Globus pallidus (tissue), 1 donor: ENCODE results near the gene NADSYN1.

Experiments used
- DNase-seq: peaks from one replicate; pipeline ENCODE4 v3.0.0-alpha.2; 2015; ENCODE audit warnings: low spot score

Gene NADSYN1

DNA sequence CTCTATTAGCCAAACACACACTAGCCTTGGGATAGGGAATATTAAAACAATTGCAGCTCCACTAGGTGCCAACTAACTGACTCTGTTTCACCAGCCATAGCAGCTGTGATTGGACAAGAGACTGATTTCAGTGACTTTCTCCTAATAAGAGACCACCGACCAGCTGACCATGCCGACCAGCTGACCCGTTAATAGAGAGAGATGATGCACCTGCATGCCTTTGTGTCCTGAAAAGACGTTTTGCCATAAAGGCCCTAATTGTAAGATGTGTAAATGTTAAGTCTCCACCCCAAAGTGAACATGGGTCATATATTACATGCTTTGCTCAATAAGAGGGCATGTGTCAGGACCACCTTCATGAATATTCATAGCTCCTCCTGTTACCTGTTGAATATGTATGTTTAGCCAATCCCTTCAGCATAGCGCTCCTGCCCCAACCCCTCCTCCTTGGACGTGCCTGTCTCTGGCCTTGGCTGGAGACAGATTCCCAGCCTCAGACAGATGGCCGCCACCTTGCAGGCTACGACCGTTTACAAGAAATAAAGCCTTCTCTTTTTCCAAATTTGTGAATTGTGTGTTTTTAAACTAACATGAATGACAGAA, 1.3 kb upstream of the NADSYN1 start:
- no peak for DNase-seq

DNA sequence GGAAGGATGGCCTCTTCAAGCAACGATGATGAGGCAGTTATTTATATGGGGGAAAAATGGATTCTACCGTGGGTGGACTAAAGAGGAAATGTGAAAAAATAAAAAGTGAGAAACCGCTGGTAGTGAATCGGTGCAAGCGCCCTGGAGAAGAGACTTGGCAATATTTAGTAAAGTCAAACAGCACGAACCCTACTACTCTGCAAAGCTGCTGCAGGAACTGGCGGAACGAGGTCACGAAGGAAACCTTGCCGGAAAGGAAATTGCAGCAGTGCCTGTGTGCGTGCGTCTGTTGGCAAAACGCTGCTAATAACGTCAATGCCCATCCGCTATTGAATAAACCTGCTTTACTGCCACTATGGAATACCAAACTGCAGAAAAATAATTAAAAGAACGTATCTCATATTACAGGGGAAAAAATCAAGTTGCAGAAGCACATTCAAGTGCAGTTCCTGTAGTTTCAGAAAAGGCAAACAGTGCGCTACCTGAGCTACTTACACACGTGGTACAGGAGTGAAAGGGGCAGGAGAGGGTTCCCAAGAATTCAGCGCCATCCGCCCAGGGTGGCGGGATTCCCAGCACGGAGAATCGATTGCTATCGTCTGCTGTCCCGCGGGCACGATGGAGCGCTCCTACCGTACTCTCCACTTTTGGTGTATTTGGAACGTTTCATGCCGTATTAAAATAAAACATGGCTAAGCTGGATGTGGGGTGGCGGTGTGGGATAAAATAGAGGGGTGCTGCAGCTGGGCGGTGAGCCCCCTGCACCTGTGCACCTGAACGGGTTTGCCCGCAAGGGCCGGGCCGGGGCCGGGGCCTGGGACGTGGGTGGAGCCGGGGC, 585 bp upstream of the NADSYN1 start:
- peak; percentile 67 for DNase-seq

DNA sequence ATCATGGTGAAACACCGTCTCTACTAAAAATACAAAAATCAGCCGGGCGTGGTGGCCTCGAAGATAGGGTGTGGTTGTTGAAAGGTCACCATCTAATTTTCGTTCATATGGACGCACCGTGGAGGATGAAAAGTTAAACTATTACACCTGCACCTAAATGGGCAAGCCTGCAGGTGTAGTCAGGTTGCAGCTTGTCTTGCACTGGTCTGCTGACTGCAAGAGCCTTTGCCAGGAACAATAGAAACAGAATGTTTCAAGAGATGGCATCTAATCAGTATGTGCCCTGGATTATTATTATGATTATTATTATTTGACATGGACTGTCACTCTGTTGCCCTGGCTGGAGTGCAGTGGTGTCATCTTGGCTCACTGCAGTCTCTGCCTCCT, 908 bp downstream of the NADSYN1 start:
- DNase-seq = no peak

GRCh38 chr11:71454470-71455113, 1.6 kb downstream of the NADSYN1 start:
- no peak for DNase-seq

DNA sequence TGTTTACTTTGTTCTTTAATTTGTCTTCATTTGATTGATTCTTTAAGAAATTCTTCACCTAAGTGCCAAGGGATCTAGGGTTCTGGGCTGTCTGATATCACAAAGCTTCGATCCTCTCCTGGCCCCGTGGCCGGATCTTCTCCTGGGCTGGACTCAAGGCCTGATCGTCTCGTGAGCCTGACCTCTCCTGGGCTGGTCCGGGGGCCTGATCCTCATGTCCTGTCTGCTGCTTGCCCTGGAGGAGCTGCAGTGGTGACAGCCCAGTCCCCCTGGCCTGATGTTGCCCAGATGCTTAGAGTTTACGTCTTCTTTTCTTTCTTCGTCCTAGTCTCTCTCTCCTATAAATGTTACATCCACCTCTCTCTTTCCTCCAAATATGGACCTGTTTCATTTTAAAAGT, 3.3 kb downstream of the NADSYN1 start:
- no peak for DNase-seq

DNA sequence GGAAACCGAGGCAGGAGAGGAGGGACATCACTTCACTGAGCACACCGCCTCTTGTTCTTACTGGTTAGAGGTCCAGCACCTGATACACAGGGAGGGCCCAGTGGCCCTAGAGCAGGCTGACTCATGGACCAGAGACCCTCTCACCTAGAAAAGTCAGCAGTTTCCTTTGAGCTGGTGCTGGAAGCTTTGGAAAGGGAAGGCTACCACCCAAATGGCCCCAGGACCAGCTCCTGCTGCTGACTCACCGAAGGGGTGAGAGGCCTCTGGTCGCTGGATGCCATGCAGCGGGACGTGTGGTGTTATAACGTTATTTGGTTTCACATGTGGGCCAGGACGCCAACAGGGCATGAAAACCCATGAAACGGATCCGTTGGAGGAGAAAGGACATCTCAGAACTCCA, 3.8 kb downstream of the NADSYN1 start:
- no peak for DNase-seq

- DNase-seq = no peak
These were observed 5.4 kb downstream of the NADSYN1 start for GRCh38 chr11:71458146-71459070.

- no peak for DNase-seq
These were observed 6.2 kb downstream of the NADSYN1 start for GRCh38 chr11:71459076-71459766.

DNA sequence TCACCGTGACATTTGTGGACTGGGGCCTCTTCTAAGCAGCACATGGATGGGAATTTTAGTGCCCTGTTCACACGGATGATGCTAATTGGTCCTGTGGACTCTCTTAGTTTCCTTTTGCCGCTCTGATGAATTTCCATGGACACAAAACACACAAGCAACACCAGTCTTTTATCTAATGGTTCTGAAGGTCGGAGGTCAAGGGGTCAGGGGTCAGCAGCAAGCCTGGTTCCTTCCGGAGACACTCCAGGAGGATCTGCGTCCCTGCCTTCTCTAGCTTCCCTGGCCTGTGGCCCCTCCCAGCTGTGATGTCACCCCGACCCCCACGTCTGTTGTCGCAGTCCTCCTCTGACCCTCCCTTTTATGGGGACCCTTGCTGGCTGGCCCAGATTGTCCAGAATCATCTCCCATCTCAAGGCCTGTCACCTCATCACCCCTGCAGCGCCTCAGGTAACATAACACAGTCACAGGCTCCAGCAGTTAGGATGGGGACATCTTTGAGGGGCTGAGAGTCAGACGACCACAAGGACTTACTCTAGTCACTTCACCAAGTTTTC, 6.8 kb downstream of the NADSYN1 start:
- DNase-seq = no peak

GRCh38 chr11:71461696-71462095, 8.7 kb downstream of the NADSYN1 start:
- DNase-seq = no peak

GRCh38 chr11:71462726-71463125, 9.7 kb downstream of the NADSYN1 start:
- no peak for DNase-seq

- DNase-seq = no peak
These were observed 10.6 kb downstream of the NADSYN1 start for GRCh38 chr11:71463331-71464211.

DNA sequence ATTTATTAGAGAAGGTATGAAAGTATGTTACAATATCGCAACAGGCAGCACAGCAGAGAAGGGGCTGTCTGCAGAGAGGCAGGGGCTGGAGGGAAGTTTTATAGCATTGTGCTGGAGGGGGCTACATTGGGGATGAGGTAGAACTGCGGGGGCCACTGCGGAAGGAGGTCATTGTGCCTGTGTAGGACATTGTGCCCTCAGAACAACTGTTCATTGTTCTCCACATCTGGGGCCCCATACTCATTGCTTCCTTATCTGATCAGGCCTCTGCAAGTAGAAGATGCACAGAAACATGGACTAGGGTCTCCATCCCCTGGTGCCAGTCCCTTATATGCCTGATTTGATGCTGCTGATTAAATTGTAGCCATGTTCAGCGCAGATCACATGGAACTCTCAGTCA, 12.1 kb downstream of the NADSYN1 start:
- DNase-seq = peak; percentile 61

- no peak for DNase-seq
These were observed 13.4 kb downstream of the NADSYN1 start for GRCh38 chr11:71466358-71466757.

DNA sequence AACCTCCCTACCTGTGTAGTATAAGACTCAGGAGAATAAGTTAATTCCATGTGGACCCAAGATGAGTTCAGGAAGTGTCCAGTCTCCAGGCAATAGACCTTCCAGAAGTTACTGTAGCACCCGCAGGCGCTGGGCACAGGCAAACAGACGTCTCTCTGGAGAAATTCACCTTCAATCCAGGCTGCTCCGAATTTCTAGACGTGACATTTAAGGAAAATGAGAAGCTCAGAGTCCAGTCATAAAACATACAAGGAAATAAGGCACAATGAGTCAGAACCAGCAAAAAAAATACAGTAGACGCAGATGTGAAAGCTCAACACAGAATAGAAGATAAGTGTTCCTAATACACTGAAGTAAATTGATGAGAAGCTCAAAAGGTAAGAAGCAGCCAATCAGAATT, 14.2 kb downstream of the NADSYN1 start:
- DNase-seq = no peak

GRCh38 chr11:71470946-71471345, 17.9 kb downstream of the NADSYN1 start:
- DNase-seq = no peak

- no peak for DNase-seq
These were observed 19.4 kb downstream of the NADSYN1 start for GRCh38 chr11:71472357-71472885.

DNA sequence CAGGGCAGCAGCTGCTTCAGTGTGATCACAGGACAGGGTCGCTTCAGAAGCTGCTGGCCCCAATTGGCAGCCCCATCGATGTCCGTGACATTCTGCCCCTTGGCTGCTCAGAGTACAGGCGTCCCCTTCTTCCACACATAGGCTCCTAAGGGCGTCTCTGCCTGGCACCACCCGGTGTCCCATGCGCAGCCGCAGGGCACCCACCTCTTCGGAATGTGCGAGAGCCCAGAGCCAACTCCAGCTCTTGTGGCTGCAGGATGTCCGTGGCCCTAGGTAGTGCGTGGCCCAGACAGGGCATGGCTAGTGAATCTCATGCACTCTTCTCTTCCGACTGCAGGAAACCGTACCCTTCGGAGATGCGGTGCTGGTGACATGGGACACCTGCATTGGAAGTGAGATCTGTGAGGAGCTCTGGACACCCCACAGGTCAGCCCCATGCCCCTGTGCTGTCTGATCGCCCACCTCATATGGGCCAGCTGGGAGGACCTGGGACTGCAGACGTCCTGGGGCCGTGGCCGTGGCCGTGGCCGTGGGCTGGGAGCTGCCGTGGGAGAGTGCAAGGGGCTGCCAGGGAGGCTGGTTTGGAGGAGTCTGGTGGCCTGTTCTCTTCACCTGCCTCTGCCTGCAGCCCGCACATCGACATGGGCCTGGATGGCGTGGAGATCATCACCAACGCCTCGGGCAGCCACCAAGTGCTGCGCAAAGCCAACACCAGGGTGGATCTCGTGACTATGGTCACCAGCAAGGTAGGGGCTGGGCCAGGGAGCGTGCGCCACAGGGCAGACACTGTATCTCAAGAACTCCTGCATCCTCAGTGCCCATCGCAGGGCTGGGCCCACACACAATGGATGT, 20.2 kb downstream of the NADSYN1 start:
- DNase-seq = no peak

DNA sequence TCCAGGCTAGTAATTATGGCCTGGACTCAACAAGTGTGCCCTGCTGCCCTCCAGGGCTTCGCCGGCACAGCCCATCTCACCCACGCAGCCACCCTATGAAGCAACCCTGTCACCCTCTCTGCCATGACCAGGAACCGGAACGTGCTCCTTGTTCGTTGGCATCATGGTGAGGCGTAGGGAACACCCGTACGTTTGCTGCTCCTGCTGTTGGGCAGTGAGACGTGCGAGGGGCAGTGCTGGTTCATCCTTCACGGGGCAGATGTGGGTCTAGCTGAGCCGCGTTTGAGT, 20.7 kb downstream of the NADSYN1 start:
- no peak for DNase-seq
